ENCODE data around the gene SERINC2. TPM values are rescaled to one million over a fixed set of nuclear protein-coding genes. Genes with fewer than 3 reads are reported as not detected.

SERINC2 gene
- total RNA-seq, 1 experiment from 2014 or later: 14.1 TPM

- Histone ChIP-seq H3K14ac (ENCODE audit: insufficient read depth, low read length) (no peak overlapping the region), H3K9me3 (ENCODE audit: control insufficient read depth, low read depth, low read length) (no peaks in the 10 kb centered on the region), H2BK5ac (ENCODE audit: insufficient read length, low read length) (no peak overlapping the region), H3K4me2 (ENCODE audit: insufficient read depth, insufficient read length, low read length) (no peak overlapping the region), H3K79me2 (ENCODE audit: insufficient read depth, low read length) (no peaks in the 10 kb centered on the region), H2BK120ac (ENCODE audit: low read depth, low read length, poor library complexity, severe bottlenecking) (no peak overlapping the region), H4K91ac (ENCODE audit: insufficient read length, low read depth, low read length) (no peak overlapping the region), H2AFZ (ENCODE audit: low read length) (no peak overlapping the region), H3K18ac (ENCODE audit: insufficient read length, low read depth, low read length) (no peak overlapping the region), H2BK15ac (ENCODE audit: low read depth, low read length) (no peak overlapping the region), H3K4me1 (ENCODE audit: insufficient read depth, low read length) (no peaks in the 10 kb centered on the region; the same call in 1 of the 2 replicates), H4K20me1 (ENCODE audit: control insufficient read depth, insufficient read depth, insufficient read length) (no peaks in the 10 kb centered on the region), H3K27ac (ENCODE audit: insufficient read length, low read depth, low read length) (no peak overlapping the region), H3K27me3 (ENCODE audit: insufficient read depth, low read length) (no peaks in the 10 kb centered on the region), H3K56ac (ENCODE audit: insufficient read length, low read depth, low read length) (no peak overlapping the region), H3K79me1 (ENCODE audit: insufficient read depth, low read depth, low read length, poor library complexity, severe bottlenecking) (no peaks in the 10 kb centered on the region), H3K23ac (ENCODE audit: insufficient read length, low read depth, low read length) (no peak overlapping the region), H3K4ac (ENCODE audit: low read depth, low read length) (no peak overlapping the region), H3K9ac (ENCODE audit: extremely low read depth, insufficient read length, low read length) (no peak overlapping the region), H4K5ac (ENCODE audit: insufficient read length, low read depth, low read length) (no peak overlapping the region), H2BK12ac (ENCODE audit: insufficient read length, low read depth, low read length) (no peak overlapping the region), H4K8ac (replicated peaks; ENCODE audit: insufficient read length, low read depth, low read length) (no peak overlapping the region), H2BK20ac (ENCODE audit: low read depth, low read length, poor library complexity, severe bottlenecking) (no peak overlapping the region), H2AK5ac (ENCODE audit: insufficient read length, low read length) (no peak overlapping the region), H3T11ph (ENCODE audit: low read length) (no peak overlapping the region), H3K23me2 (ENCODE audit: insufficient read length, low read depth, low read length, poor library complexity, severe bottlenecking) (no peaks in the 10 kb centered on the region)
- no peak overlapping the region for H3K27ac Mint-ChIP-seq
- H3K4me1 Mint-ChIP-seq: peaks cover 15 to 21% of the 10 kb centered on the region in 2 experiments
- peaks cover 3% of the 10 kb centered on the region; the same call in 1 of the 2 replicates for H3K27me3 Mint-ChIP-seq (ENCODE audit: low read depth)
- no CpG with 5 or more reads among the region's 4 CpGs for WGBS (ENCODE audit: extremely low coverage, insufficient read length, low lambda C conversion rate)
- H3K36me3 Mint-ChIP-seq (ENCODE audit: insufficient read depth in 1 of 3, low read depth in 3 of 3): peaks cover 0 to 9% (median 5%) of the 10 kb centered on the region in 3 experiments; a peak in 5 of 7 replicates
- DNase-seq: no peak
- peaks cover 10 to 13% of the 10 kb centered on the region in 2 experiments for H3K9me3 Mint-ChIP-seq
- no peak overlapping the region for H3K4me3 Mint-ChIP-seq
- TF ChIP-seq CTCF (conservative IDR thresholded peaks at IDR 0.05): no peak
These were observed 54.1 kb downstream of the SERINC2 start for GRCh38 chr1:31467005-31467674.
